ENCODE data around the gene NR5A2.

NR5A2 gene

GRCh38 chr1:200027264-200027823 lies at the start of gene NR5A2:
TSS of gene NR5A2 (plus strand) at chr1:200027710. CDS start at chr1:200027848, 138 bp downstream.
- DNase-seq: no peak

- no peak for DNase-seq
Observed at GRCh38 chr1:199978408-199978940, 49.0 kb upstream of the NR5A2 start.

GRCh38 chr1:199979071-199979470 lies 48.4 kb upstream of the NR5A2 start:
- DNase-seq: no peak

GRCh38 chr1:199981584-199981983 lies 45.9 kb upstream of the NR5A2 start:
- DNase-seq: no peak

GRCh38 chr1:199982606-199983005 lies 44.9 kb upstream of the NR5A2 start:
- DNase-seq: no peak

GRCh38 chr1:199983531-199983930 lies 44.0 kb upstream of the NR5A2 start:
- no peak for DNase-seq

GRCh38 chr1:199995096-199995685 lies 32.3 kb upstream of the NR5A2 start:
- no peak for DNase-seq

GRCh38 chr1:200005165-200005564 lies 22.3 kb upstream of the NR5A2 start:
- peak; percentile 38 for DNase-seq

GRCh38 chr1:200006711-200007110 lies 20.8 kb upstream of the NR5A2 start:
- no peak for DNase-seq

- no peak for DNase-seq
Observed at GRCh38 chr1:200015811-200016210, 11.7 kb upstream of the NR5A2 start.

GRCh38 chr1:200021577-200022238 lies 5.8 kb upstream of the NR5A2 start:
- no peak for DNase-seq

- DNase-seq: no peak
Observed at GRCh38 chr1:200022239-200022804, 5.2 kb upstream of the NR5A2 start.

GRCh38 chr1:200028586-200029034 lies 1.1 kb downstream of the NR5A2 start:
- DNase-seq: no peak

GRCh38 chr1:200029035-200029821 lies 1.7 kb downstream of the NR5A2 start:
- DNase-seq: no peak

- no peak for DNase-seq
Observed at GRCh38 chr1:200029822-200030152, 2.3 kb downstream of the NR5A2 start.

GRCh38 chr1:200030791-200031190 lies 3.3 kb downstream of the NR5A2 start:
- no peak for DNase-seq

GRCh38 chr1:200033511-200034261 lies 6.2 kb downstream of the NR5A2 start:
- DNase-seq: no peak

GRCh38 chr1:200034262-200034557 lies 6.7 kb downstream of the NR5A2 start:
- DNase-seq: no peak

- peak; percentile 40 for DNase-seq
Observed at GRCh38 chr1:200034761-200035396, 7.4 kb downstream of the NR5A2 start.

- DNase-seq: no peak
Observed at GRCh38 chr1:200035397-200035955, 8.0 kb downstream of the NR5A2 start.

- DNase-seq: no peak
Observed at GRCh38 chr1:200035956-200036618, 8.6 kb downstream of the NR5A2 start.
